Ectodermal cell (in vitro differentiated cells): ENCODE measurements around the gene VKORC1. TPM values are rescaled to one million over a fixed set of nuclear protein-coding genes. Genes with fewer than 3 reads are reported as not detected.
"Not testable (repeated sequence)": the region's sequence is repeated elsewhere in the genome, so short reads cannot be mapped to it uniquely, and the experiment has no call there.

Experiments
- H3K27ac ChIP-seq: 2 replicates; pipeline ENCODE4 v1.7.0; 2013; ENCODE audit warnings: mild to moderate bottlenecking, low read depth, low read length; ENCODE audit not compliant: insufficient read depth, poor library complexity, severe bottlenecking
- H3K27me3 ChIP-seq: 2 replicates; pipeline ENCODE4 v1.7.0; 2013; ENCODE audit warnings: mild to moderate bottlenecking, low read length; ENCODE audit not compliant: insufficient read depth, control insufficient read depth, poor library complexity, severe bottlenecking
- H3K36me3 ChIP-seq: one replicate; pipeline ENCODE4 v1.7.0; 2013; ENCODE audit warnings: low read length; ENCODE audit not compliant: control insufficient read depth, insufficient read depth
- H3K4me1 ChIP-seq: one replicate; pipeline ENCODE4 v1.7.0; 2013; ENCODE audit warnings: low read length; ENCODE audit not compliant: control insufficient read depth, insufficient read depth
- H3K4me3 ChIP-seq: 2 replicates; pipeline ENCODE4 v1.7.0; 2013; ENCODE audit warnings: low read depth, low read length, control low read depth; ENCODE audit not compliant: insufficient read depth
- H3K9me3 ChIP-seq: 2 replicates; pipeline ENCODE4 v1.7.0; 2013; ENCODE audit warnings: mild to moderate bottlenecking, low read length, moderate library complexity; ENCODE audit not compliant: control insufficient read depth
- WGBS, 2 experiments: methylation state at CpG; one replicate each; pipeline ENCODE4 v1.1.7; 2013; ENCODE audit warnings: missing lambda C conversion rate in 2 of 2; 5-methylcytosine and 5-hydroxymethylcytosine counted together
- polyA plus RNA-seq, 4 experiments: library from polyadenylated mRNA; stranded (reverse); fragments of 50-300 nt; gene quantifications; one replicate each; pipeline ENCODE4 v1.2.3, GENCODE V29; 2013

The VKORC1 gene
- 110 TPM for polyA plus RNA-seq (2013, experiment 1 of 4)
- polyA plus RNA-seq (2013, experiment 2 of 4), result 106 TPM
- polyA plus RNA-seq (2013, experiment 3 of 4), result 87.8 TPM
- 96.5 TPM for polyA plus RNA-seq (2013, experiment 4 of 4)

DNA sequence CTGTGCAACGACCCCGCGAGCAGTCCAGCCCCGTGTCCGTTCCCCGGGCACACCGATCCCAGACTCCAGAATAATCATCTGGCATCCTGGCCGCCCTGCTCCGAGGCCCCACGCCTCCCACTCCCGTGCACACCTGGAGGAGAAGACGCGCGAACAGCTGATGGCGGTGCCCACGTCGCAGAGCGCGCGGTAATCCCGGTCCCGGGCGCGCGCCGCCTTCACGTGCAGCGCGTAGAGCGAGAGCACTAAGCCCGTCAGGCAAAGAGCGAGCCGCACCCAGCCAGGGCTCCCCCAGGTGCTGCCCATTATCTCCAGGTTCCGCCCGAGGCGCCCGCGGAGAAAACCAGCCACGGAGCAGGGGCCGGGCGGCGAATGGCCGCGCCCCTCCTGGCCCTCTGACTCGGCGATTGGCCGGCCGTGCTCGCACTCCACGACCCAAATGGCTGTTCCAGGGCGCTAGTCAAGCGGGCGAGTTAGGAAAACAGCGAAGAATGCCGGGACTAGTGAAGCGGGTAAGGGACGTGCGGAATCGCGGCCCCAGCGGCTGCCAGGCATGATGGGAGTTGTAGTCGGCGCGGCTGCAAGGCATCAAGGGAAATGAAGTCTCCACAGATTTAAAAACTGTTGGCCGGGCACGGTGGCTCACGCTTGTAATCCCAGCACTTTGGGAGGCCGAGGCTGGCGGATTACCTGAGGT, at the start of gene VKORC1:
Gene VKORC1 (minus strand): TSS at position 374 of the 697 bp plus-strand sequence. CDS start 68 bp downstream, at position 306.
- Histone ChIP-seq H3K9me3 (no peaks in the 10 kb centered on the region), H3K4me3 (peak within 1 kb of the TSS; percentile 68), H3K4me1 (no peaks in the 10 kb centered on the region), H3K27me3 (no peaks in the 10 kb centered on the region), H3K36me3 (peaks cover 10% of the 10 kb centered on the region), H3K27ac (peak within 1 kb of the TSS; percentile 40)
- 0 to 1% methylated on average over 69 of the region's 69 CpGs for WGBS, 2 experiments

DNA sequence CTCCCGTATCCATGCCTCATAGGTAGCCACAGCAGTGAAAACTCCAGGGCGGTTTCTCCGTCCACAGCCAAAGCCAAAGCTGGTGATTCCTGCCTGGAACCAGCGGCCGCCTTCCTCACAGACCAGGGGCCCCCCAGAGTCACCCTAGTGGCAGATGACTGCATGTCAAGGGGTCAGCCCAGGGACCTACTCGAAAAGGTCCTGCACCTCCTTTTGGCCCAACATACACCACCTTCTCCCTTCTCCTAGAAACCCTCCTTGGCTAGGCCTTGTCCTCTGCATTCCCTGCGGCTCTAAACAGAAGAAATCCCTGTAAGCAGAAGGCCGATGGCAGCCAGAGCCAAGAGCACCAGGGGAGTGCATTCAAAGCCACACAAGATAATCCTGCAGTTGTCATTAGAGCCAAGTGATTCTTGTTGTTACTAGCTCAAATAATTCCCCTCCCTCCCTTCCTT, 49.1 kb upstream of the VKORC1 start:
- WGBS, 2 experiments, result 87 to 88% methylated on average over 8 of the region's 8 CpGs
- Histone ChIP-seq H3K4me1 (peaks cover 16% of the 10 kb centered on the region), H3K4me3 (no peak overlapping the region), H3K27me3 (peaks cover 35% of the 10 kb centered on the region), H3K27ac (no peak overlapping the region), H3K9me3 (no peaks in the 10 kb centered on the region), H3K36me3 (no peaks in the 10 kb centered on the region)

DNA sequence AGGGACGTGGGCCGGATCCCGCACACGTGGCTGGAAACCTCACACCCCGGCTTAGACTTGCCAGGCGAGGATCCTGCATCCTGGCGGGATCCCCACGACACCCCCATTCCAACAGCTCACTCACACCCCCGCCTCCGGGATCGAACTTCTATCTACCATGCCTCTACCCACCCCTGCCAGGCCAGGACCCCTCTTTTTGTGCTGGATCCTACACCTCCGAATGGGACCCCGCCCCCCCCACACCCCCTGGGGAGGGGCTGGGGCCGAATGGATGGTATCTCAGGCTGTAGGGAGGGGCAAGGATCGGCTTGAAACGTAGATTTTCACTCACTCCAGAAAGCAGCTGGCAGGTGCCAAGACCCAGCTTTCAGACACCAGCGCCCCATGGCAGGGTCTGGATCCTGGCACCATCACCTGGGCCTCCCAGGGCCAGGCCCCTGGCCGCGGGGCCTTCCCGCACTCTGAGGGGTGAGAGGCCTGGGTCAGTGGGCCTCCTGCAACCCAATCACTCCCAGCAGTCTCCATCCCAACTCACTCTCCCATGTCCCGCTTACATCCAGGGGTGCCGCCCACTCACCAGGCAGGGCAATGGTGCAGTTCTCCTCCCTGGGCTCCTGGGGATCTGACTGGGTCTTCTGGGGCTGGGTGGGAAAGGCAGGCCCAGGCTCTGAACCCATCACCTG, 48.6 kb upstream of the VKORC1 start:
- peak overlapping the region; percentile 30 for H3K4me3 ChIP-seq
- H3K4me1 ChIP-seq, result peaks cover 16% of the 10 kb centered on the region
- H3K36me3 ChIP-seq, result no peaks in the 10 kb centered on the region
- H3K9me3 ChIP-seq, result no peaks in the 10 kb centered on the region
- WGBS, 2 experiments, result 85% methylated on average over 22 of the region's 22 CpGs
- H3K27me3 ChIP-seq, result peaks cover 29% of the 10 kb centered on the region
- H3K27ac ChIP-seq, result no peak overlapping the region

GRCh38 chr16:31142109-31143010, 47.8 kb upstream of the VKORC1 start:
- Histone ChIP-seq H3K36me3 (no peaks in the 10 kb centered on the region), H3K27ac (peak overlapping the region; percentile 69)
- WGBS, 2 experiments, result 21% methylated on average over 89 of the region's 89 CpGs

DNA sequence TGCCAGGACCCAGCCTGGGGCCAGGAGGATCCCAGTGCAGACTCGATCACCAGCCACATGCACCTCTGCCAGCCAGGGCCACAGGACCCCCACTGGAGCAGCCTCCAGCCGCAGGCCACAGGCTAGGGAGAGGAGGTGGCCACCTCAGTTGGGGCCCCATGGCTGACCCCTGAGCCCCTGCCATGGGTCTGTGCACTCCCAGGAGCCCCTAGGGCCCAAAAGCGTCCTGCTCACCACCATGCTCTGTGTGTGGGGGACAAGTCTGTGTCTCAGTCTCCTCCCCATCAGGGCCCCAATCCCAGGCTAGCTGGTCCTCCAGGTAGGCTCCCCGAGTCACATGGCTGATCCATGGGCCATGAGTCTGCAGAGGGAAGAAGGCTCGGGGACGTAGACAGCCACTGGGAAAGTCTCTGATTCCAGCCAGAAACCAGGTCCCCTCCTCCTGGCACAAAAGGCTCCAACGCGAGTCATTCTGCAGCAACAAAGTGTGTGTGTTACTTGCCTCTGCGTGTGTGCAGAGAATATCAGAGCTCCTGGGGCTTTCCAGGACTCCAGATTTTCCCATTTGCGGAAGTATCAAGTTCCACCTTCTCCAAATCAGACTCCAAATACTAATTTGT, 47.0 kb upstream of the VKORC1 start:
- 48 to 51% methylated on average over 10 of the region's 10 CpGs for WGBS, 2 experiments
- H3K36me3 ChIP-seq, result no peaks in the 10 kb centered on the region
- H3K27me3 ChIP-seq, result peaks cover 14% of the 10 kb centered on the region
- H3K27ac ChIP-seq, result peak overlapping the region; percentile 69
- H3K9me3 ChIP-seq, result no peaks in the 10 kb centered on the region
- peaks cover 16% of the 10 kb centered on the region for H3K4me1 ChIP-seq
- H3K4me3 ChIP-seq, result peak overlapping the region; percentile 29

More at GRCh38 chr16:31142109-31143010, 47.8 kb upstream of the VKORC1 start:
- Histone ChIP-seq H3K9me3 (no peaks in the 10 kb centered on the region), H3K27me3 (peaks cover 21% of the 10 kb centered on the region), H3K4me3 (peak overlapping the region; percentile 30), H3K4me1 (peaks cover 16% of the 10 kb centered on the region)

DNA sequence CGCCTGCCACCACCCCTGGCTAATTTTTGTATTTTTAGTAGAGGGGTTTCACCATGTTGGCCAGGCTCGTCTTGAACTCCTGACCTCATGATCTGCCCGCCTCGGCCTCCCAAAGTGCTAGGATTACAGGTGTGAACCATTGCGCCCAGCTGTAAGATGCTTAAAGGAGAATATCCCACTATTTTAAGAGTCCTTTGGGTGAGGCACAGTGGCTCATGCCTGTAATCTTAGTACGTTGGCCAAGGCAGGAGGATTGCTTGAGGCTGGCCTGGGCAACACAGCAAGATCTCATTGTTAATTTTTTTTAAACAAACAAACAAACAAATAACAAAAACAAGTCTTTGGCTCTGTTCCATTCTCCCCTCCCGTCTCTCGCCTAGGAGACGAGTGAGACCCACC, 46.5 kb upstream of the VKORC1 start:
- peaks cover 16% of the 10 kb centered on the region for H3K4me1 ChIP-seq
- not testable (repeated sequence) for H3K27ac ChIP-seq, H3K27me3 ChIP-seq, H3K9me3 ChIP-seq, H3K4me3 ChIP-seq, H3K36me3 ChIP-seq
- WGBS, 2 experiments, result 92 to 97% methylated on average over 9 of the region's 9 CpGs

DNA sequence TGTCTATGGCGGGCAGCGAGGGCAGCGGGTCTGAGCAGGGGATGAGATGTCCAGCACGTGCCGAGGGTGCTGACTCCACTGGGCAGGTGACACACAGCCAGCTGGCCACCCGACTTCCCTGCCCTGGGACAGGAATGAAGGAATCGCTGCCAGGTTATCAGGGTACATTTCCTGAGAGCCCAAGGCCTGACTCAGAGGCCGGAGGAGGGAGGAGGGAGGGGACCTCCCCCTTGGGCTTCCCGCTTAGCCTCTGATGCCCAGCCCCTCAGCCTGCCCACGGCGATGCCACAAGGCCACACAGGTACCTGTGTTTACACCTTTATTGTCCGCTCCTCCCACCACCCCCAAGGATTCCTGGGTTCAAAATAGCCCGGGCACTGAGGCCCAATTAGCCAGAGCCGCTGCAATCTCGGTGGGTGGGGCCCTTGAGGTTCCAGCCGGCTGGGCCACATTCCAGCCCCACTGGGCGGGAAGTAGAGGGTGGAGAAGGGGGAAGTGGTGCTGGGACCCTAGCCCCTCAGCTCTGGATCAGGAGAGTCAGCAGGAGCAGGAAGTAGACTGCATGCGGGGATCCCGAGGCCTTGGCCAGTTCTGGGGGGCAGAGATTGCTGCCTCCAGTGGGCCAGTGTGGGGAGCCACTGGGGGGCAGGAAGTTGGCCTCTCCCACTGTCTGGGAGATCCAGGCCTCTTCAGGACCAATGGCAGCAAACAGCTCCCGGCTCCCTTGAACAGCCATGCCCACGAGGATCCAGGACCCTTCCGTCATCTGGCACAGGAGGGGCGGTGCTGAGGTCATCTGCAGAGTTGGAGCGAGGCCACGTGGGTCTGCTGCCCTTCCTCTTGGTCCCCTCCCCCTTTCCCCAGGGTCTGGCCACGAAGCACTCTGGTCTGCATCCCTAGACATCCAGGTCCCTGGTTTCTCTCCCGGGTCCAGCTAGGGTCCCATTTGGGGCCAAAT, 44.3 kb upstream of the VKORC1 start:
- 67 to 72% methylated on average over 27 of the region's 27 CpGs for WGBS, 2 experiments
- H3K27ac ChIP-seq, result no peak overlapping the region

DNA sequence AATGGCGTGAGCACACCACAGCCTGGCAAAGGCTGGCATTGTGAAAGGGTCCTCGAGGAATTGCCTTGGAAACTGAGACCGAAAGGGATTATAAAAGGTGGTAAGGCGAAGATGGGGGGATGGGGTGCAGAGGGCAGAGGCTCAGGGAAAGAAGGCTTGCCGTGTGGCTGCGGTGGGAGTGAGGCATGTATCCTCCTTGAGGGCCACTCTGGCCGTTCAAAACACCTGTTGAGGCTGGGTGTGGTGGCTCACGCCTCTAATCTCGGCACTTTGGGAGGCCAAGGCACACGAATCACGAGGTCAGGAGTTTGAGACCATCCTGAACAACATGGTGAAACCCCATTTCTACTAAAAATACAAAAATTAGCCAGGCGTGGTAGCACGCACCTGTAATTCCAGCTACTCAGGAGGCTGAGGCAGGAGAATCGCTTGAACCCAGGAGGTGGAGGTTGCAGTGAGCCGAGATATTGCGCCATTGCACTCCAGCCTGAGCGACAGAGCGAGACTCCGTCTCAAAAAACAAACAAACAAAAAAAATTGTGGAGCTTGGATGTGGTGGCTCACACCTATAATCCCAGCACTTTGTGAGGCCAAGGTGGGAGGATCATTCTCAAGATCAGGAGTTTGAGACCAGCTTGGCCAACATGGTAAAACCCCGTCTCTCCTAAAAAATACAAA, 42.4 kb upstream of the VKORC1 start:
- H3K9me3 ChIP-seq, H3K4me3 ChIP-seq, H3K36me3 ChIP-seq, H3K27me3 ChIP-seq, H3K27ac ChIP-seq: not testable (repeated sequence)
- peaks cover 28% of the 10 kb centered on the region for H3K4me1 ChIP-seq
- 89 to 94% methylated on average over 20 of the region's 20 CpGs for WGBS, 2 experiments

More for the DNA sequence above, 44.3 kb upstream of the VKORC1 start:
- no peaks in the 10 kb centered on the region for H3K36me3 ChIP-seq
- H3K9me3 ChIP-seq, result no peaks in the 10 kb centered on the region
- peaks cover 3% of the 10 kb centered on the region for H3K27me3 ChIP-seq
- no peak overlapping the region for H3K4me3 ChIP-seq
- peaks cover 30% of the 10 kb centered on the region for H3K4me1 ChIP-seq
